AG04450 (cell line): ENCODE measurements around the gene COL9A2. TPM values are rescaled to one million over a fixed set of nuclear protein-coding genes. Genes with fewer than 3 reads are reported as not detected.

Experiments used
- CTCF ChIA-PET: fragments of 300-600, 350-600 bp; formaldehyde crosslinking; extraction: SDS; loops from one replicate; lab custom pipeline; 2022; ENCODE audit warnings: antibody characterized with exemption, inconsistent platforms; lab: Charles Lee
- POLR2A ChIA-PET: fragments of 350-600 bp; formaldehyde crosslinking; extraction: SDS; loops from one replicate; lab custom pipeline; 2021; ENCODE audit warnings: antibody characterized with exemption, inconsistent platforms; lab: Yijun Ruan, JAX
- DNase-seq: peaks from one replicate; pipeline ENCODE4 v3.0.0-alpha.2; 2011; ENCODE audit warnings: low read depth, low spot score
- H3K27ac ChIP-seq: one replicate; pipeline ENCODE4 v1.5.1; 2012; ENCODE audit warnings: low read depth, low read length, control low read depth
- H3K27me3 ChIP-seq: one replicate; pipeline ENCODE4 v1.6.0; 2012; ENCODE audit warnings: low read length; ENCODE audit not compliant: control insufficient read depth, insufficient read depth
- H3K4me3 ChIP-seq: 2 replicates; pipeline ENCODE4 v1.5.1; 2011; ENCODE audit warnings: mild to moderate bottlenecking, low read depth, low read length, control low read depth
- H3K9me3 ChIP-seq: 2 replicates; pipeline ENCODE4 v1.5.1; 2012; ENCODE audit warnings: low read length; ENCODE audit not compliant: control insufficient read depth, insufficient read depth
- CTCF ChIP-seq: IDR thresholded peaks from 2 replicates; pipeline ENCODE4 v1.5.1; 2011; ENCODE audit warnings: low read depth, low read length, control low read depth, inconsistent platforms
- polyA plus RNA-seq: library from polyadenylated mRNA; depleted of rRNA; stranded (reverse); fragments of >200 nt; gene quantifications from 2 replicates; pipeline ENCODE4 v1.2.3, GENCODE V29; 2011

The COL9A2 gene
- polyA plus RNA-seq, 1 experiment, result 1.1 TPM

- H3K27me3 ChIP-seq, result peaks cover 33% of the 10 kb centered on the region
- POLR2A ChIA-PET, result interaction anchor here (0.7 to 1.6 kb wide), 4 partner anchors 21 to 58 kb away, joined by 3 to 9 read pairs (median 5); partner anchors contain the start of gene ZMPSTE24
Measured at GRCh38 chr1:40315239-40315794, 1.8 kb downstream of the COL9A2 start.

GRCh38 chr1:40314721-40315238 lies 2.3 kb downstream of the COL9A2 start:
- Histone ChIP-seq H3K27ac (peak overlapping the region; percentile 52), H3K4me3 (peak overlapping the region; percentile 32; the same call in 1 of the 2 replicates), H3K27me3 (peaks cover 33% of the 10 kb centered on the region), H3K9me3 (peaks cover 9% of the 10 kb centered on the region; the same call in 1 of the 2 replicates)
- CTCF ChIA-PET, result interaction anchor here (0.5 to 6.5 kb wide), 62 partner anchors 9 to 377 kb away, joined by 3 to 83 read pairs (median 4); partner anchors contain the start of gene NFYC
- POLR2A ChIA-PET, result interaction anchor here (0.8 to 1.6 kb wide), 3 partner anchors 23 to 57 kb away, joined by 3 to 9 read pairs (median 6); partner anchors contain the start of gene ZMPSTE24
- no peak for TF ChIP-seq CTCF
- peak; percentile 8 for DNase-seq

More at GRCh38 chr1:40315239-40315794, 1.8 kb downstream of the COL9A2 start:
- Histone ChIP-seq H3K4me3 (peak overlapping the region; percentile 32; the same call in 1 of the 2 replicates), H3K27ac (peak overlapping the region; percentile 52), H3K9me3 (peaks cover 9% of the 10 kb centered on the region; the same call in 1 of the 2 replicates)
- DNase-seq, result peak; percentile 70
- TF ChIP-seq CTCF, result peak; percentile 91
- CTCF ChIA-PET, result interaction anchor here (0.5 to 6.5 kb wide), 63 partner anchors 9 to 376 kb away, joined by 3 to 83 read pairs (median 4); partner anchors contain the start of gene NFYC

DNA sequence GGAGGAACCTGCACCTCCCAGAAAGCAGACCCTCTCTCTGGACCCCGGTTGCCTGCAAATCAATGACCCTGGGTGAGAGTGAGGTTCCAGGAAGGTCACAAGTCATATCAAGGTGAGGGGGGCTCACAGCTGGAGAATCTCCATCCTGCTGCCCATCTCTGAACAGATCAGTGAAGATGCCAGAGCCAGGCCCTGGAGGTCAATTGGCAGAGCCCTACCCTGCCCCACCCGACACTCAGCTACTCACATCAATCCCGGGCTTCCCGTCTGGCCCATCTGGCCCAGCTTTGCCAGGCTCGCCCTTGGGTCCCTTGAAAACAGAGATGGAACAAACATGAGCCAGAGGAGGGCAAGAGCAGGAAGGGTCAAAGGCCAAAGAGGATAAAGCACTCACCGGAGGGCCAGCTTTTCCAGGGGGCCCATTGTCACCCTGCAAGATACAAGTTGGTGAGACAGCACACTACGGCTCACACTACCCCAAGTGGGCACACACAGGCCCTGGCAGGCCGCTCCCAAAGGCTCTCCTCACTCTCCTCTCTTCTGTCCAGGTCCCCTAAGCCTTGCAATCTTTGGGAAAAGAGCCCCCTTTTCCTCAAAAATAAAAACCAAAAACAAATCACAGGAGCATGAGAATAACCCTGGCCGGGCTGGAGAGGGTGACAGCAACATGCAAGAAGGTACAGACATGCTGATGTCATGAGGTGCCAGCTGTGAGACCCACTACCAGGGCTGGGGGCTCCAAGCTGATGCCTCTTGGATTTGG lies 2.9 kb downstream of the COL9A2 start:
- Histone ChIP-seq H3K27ac (no peak overlapping the region), H3K9me3 (peaks cover 9% of the 10 kb centered on the region; the same call in 1 of the 2 replicates), H3K27me3 (peaks cover 33% of the 10 kb centered on the region), H3K4me3 (no peak overlapping the region)
- TF ChIP-seq CTCF, result no peak
- ChIA-PET CTCF (interaction anchor here (0.8 to 6.5 kb wide), 24 partner anchors 10 to 235 kb away, joined by 3 to 83 read pairs (median 6); no protein-coding TSS in a partner anchor), POLR2A (interaction anchor here (0.8 to 1.6 kb wide), 3 partner anchors 24 to 57 kb away, joined by 3 to 9 read pairs (median 6); partner anchors contain the start of gene ZMPSTE24)
- DNase-seq, result no peak

DNA sequence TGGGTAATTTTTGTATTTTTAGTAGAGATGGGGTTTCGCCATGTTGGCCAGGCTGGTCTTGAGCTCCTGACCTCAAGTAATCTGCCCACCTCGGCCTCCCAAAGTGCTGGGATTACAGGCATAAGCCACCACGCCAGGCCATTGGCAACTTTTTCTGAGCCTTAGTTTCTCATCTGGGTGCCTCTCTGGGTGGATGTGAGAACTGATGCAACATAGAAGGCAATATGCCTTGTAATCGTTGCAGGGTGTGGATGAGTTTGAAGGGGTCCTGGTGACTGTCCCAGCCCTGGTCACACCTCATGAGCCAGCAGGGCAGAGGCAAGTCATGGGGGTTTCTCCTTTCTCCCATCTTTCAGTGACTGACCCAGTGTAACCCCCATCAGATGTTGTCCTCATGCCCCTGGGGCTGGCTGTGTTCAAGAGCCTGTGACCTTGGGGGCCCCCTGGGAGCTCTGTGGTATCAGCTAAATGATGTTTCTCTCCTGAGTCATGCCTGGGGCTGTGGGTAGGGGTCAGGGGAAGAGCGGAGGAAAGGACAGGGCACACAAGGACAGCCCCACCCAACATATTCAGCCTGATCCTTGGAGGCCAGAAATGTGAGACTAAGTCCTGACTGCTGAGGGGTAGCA lies 3.6 kb downstream of the COL9A2 start:
- H3K4me3 ChIP-seq, result no peak overlapping the region
- peaks cover 26% of the 10 kb centered on the region for H3K27me3 ChIP-seq
- CTCF ChIA-PET, result interaction anchor here (4.3 to 6.5 kb wide), 2 partner anchors 160 to 169 kb away, joined by 32 to 83 read pairs; no protein-coding TSS in a partner anchor
- TF ChIP-seq CTCF, result no peak
- peaks cover 9% of the 10 kb centered on the region; the same call in 1 of the 2 replicates for H3K9me3 ChIP-seq
- DNase-seq, result no peak
- no peak overlapping the region for H3K27ac ChIP-seq
- POLR2A ChIA-PET, result no interaction called here
